ENCODE measurements around the gene SEMA4F.

SEMA4F gene

DNA sequence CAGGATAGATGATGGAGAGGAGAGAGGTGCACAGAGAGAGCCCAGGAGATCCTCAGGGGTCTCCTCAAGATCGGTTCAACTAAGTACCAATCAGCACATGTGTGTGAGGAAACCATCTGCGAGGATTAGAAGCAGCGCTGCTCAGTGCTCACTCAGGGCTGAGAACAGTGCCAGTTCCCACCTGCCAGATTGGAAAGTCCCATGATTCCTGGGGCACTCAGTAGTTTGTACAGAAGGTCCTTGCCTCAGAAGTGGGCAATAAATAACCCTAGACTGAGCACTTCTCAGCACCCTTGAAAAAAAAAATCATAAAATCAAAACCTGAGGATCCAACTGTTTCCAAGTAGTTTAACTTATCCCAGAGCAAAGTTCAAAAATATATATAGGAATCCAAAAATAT, 53.8 kb downstream of the SEMA4F start:
- no peak for DNase-seq (ENCODE audit: low spot score)

DNA sequence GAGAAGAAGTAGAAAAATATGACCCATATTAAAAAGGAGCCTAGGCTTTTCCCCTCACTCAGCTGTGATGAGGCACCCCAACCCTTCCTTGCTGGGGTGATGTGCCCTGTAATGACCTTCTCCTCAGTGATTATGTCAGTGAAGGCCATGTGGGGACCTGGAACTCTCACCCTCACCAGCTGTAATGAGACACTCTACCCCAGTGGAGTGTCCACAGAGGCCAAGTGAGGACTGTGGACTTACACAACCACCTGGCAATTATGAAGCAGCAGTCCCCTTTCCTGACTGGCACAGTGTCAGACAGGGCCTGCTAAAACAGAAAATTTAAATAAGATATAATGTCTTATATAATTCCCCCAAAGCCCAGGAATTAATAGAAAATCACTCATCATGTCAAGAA, 54.2 kb downstream of the SEMA4F start:
- DNase-seq (ENCODE audit: low spot score): no peak

DNA sequence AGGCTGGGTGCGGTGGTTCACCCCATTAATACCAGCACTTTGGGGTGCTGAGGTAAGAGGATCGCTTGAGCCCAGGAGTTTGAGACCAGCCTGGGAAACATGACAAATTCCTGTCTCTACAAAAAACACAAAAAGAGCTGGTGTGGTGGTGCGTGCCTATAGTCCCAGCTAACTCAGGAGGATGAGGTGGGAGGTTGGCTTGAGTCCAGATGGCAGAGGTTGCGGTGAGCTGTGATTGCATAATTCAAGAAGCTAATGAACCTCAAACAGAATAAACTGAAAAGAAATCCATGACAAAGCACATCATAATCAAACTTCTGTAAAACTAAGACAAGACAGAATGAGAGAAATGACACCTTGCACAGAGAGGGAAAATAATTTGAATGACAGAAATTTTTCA, 54.8 kb downstream of the SEMA4F start:
- DNase-seq (ENCODE audit: low spot score): no peak

DNA sequence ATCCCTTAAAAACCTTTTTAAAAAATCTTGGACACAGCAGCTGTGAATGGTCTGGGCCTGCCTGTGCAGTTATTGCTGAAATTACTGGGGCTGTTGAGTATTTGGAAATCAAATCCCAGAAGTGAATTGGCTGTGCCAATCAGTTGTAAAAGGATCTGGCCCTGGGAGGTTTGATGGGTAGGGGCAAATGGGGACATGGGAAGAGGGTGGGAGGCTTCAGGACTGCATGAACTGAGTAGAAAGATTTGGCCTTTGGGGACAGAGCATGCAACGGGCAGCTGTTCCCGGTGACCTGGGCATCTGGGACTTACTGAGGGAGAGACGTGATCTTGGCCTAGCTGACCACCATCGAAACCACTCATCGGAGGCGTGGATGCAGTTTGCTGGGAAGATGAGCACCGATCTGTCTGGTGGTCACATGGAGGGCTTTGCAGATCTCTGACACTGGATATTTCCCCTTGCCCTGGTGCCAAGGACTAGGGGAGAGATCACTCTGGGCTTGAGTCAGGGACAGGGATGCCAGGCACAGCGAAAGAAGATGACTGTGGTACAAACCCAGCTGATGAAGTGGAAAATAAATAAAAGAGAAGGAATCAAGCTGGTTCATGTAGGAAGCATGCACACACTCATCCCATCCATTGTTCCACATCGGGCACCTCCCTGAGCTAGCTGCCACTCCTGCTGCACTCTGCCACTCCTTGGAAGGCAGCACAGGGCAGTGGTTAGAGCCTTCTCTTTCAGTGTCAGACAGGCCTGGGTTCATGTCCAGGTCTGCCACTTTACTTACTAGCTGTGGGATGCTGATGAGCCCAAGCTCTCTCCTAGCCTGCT, 58.4 kb downstream of the SEMA4F start:
- no peak for DNase-seq (ENCODE audit: low spot score)

DNA sequence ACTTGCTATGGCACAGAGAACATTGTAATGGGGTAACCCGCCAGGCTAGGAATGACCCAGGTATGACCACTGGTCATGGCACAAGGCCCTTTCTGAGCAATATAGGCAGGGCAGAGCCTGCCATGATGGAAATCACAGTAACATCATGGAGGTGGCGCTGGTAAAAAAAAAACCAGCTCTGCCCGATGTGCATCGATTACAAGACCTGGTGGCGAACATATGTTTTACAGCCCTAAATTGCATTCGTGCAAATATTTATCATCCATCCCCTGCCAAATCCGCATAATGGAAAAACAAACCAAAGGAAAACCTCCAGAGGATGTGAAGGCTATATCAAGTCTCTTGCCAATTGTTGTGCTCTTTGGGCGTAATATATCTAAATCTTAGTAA, 60.6 kb downstream of the SEMA4F start:
- DNase-seq (ENCODE audit: low spot score): no peak

DNA sequence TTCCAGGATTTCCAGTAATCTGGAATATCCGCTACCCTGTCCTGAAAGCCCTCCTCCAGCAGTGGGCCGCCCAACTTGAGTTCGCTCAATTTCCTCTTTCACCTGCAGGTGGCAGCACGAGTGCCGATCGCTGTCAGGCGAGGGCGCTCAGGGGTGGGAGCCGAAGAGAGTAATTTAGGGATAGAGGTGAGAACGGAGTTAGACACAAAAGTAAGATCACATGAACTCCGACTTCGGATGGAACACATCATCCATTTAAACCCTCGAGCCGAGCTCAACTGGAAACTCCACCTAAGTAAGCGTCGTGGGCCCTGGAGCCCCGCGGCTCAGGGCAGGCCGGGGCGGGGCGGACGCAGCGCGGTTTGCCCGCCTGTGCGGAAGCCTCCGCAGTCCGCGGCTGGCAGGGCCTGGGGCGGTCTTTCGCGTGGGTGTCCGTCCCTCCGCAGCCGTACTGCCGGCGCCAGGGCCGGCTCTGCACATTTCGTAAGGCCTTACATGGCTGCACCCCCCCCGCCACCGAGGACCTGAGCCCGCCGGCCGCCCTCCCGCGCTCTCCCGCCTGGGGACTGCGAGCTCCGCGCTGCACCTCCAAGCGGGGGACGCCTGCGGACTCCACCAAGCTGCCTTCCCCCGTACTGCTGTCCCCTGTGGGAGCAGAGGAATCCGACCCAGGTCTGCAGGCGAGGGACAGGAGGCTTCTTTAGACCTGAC, 61.2 kb downstream of the SEMA4F start:
- peak; percentile 68 for DNase-seq (ENCODE audit: low spot score)

DNA sequence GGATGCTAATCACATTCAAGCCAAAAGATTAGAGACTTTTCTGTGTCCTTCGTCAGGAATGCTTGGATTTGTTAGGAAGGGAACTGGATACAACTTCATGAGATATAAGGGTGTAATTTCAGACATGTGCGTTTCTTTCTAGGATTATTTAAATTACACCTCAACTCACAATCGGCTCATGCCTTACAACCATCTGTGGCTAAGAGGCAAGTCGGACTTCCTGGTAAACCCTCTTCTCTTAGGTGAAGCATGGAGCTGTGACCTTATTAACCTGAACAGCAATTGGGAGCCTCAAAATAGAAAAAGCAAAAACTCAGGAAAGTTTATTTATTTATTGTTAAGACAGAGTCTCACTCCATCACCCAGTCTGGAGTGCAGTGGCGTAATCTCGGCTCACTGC, 61.8 kb downstream of the SEMA4F start:
- no peak for DNase-seq (ENCODE audit: low spot score)

DNA sequence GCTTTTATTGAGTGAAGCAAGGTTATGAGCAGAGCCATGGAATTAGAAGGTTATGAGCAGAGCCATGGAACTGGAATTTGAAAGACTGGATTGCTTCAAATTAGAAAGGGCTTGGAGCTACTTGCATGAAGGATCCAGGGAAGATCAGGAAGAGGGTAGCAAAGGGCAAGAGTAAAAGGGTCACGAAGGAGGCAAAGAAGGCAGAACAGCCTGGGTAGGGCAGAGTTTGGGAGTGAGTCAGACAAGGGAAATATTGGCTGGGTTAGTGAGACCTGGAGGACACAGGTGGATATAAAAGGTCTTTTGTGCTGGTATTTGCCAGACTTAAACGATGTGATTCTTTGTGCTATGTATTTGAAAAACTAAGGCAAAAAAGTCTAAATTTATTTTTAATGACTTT, 65.0 kb downstream of the SEMA4F start:
- DNase-seq (ENCODE audit: low spot score): no peak

DNA sequence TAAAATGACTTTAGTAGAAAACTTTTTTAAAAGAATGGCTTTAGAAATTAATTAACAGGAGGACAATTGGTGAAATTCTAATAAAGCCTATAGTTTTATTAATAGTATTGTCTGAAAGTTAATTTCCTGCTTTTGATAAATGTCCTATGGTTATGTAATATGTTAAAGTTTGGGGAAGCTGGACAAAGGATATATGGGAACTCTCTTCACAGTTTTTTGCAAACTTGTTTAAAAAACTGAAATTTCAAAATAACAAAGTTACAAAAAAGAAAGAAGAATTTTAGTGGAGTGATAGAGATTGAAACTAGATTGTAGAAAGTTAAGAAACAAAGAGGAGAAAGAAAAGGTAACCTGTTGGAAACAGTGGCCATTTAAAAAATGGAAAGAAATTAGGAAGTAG, 67.3 kb downstream of the SEMA4F start:
- DNase-seq (ENCODE audit: low spot score): no peak

DNA sequence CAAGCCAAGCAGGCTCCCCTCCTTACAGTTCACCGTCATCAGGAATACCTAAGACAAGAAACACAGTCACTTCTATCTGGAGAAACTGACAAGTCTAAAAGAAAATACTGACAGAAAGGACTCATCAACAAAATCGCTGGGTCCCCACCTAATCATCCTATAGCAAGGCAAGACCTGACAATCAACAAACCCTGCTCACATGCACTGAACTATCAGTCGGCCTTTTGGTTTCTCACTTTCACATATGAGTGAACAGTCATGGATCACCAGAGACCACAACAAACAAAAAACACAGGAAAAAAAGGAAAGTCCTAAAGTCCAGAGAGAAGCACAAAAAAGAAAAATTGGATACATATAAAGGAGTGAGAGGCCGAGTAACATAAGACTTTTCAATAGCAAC, 70.4 kb downstream of the SEMA4F start:
- DNase-seq (ENCODE audit: low spot score): no peak

DNA sequence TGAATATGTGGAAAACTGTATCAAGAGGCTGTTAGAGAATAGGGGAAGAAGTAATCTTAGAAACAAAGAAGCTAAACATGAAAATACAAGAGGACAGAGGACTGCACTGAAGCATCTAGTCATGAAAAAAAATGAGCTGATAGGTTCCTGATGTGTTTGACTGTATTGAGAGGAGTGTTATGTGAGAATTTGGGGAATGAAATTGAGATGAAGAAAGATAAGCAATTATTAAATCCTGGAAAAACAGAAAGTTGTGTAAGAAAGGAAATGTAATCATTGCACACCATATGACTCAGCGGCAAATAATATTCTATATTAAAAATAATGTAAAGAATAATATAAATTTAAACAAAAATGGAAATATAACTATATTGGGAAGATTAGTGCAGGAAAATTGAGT, 71.2 kb downstream of the SEMA4F start:
- DNase-seq (ENCODE audit: low spot score): no peak

DNA sequence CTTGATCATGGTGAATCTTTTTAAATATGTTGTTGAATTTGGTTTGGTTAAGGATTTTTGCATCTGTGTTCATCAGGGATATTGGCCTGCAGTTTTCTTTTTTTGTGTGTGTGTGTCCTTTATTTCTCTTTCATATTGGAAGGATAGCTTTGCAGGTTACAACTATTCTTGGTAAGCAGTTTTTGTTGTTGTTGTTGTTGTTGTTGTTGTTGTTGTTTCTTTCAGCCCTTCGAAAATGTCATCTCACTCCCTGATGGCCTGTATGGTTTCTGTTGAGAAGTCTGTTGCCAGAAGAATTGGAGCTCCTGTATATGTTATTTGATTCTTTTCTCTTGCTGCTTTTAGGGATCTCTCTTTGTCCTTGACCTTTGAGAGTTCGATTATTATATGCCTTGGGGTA, 74.8 kb downstream of the SEMA4F start:
- no peak for DNase-seq (ENCODE audit: low spot score)

DNA sequence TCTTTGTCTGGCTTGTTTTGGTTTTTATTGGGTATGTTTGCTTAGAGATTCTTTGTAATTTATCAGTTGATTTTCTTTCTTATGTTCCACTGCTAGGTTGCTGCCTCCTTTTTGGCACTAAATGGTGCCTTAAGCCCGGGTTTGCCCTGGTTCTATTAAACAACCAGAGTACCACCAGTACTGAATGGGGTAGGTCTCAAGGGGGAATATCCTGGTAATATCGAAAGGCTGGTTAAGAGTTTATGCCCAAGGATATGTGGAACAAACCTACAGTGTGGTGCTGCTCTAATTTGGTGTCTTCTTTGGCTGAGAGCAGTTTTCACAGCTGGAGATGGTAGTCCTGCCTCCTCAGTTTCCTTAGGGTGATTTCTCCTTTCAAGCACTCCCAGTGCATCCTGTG, 76.5 kb downstream of the SEMA4F start:
- no peak for DNase-seq (ENCODE audit: low spot score)

All from hematopoietic multipotent progenitor cell treated with erythropoietin and hydrocortisone succinate and interleukin-3 and kit ligand, for 15 days (in vitro differentiated cells).